GOT3 (cell line): ENCODE data around the gene PARN.
A peak's percentile ranks its signal among the peaks of the same experiment; 100 is the strongest.
"Not testable (repeated sequence)": the region's sequence is repeated elsewhere in the genome, so short reads cannot be mapped to it uniquely, and the experiment has no call there.

Experiments used
- DNase-seq: peaks from one replicate; lab custom pipeline; 2025; ENCODE audit warnings: mixed read lengths; lab: John Stamatoyannopoulos, UW

Gene PARN

GRCh38 chr16:14437426-14437825 lies 192.6 kb downstream of the PARN start:
- DNase-seq = no peak

- no peak for DNase-seq
Observed at GRCh38 chr16:14436401-14436955, 193.6 kb downstream of the PARN start.

- DNase-seq = no peak
Observed at GRCh38 chr16:14434860-14435259, 195.2 kb downstream of the PARN start.

- not testable (repeated sequence) for DNase-seq
Observed at GRCh38 chr16:14428971-14429637, 201.0 kb downstream of the PARN start.

GRCh38 chr16:14428043-14428442 lies 202.0 kb downstream of the PARN start:
- DNase-seq = no peak

- no peak for DNase-seq
Observed at GRCh38 chr16:14427371-14427948, 202.6 kb downstream of the PARN start.

- no peak for DNase-seq
Observed at GRCh38 chr16:14424595-14424994, 205.5 kb downstream of the PARN start.

- no peak for DNase-seq
Observed at GRCh38 chr16:14423344-14423743, 206.7 kb downstream of the PARN start.

GRCh38 chr16:14420721-14421488 lies 209.2 kb downstream of the PARN start:
- DNase-seq = no peak

GRCh38 chr16:14420243-14420642 lies 209.8 kb downstream of the PARN start:
- DNase-seq = not testable (repeated sequence)

- DNase-seq = no peak
Observed at GRCh38 chr16:14419817-14420216, 210.2 kb downstream of the PARN start.

- no peak for DNase-seq
Observed at GRCh38 chr16:14418795-14419225, 211.2 kb downstream of the PARN start.

GRCh38 chr16:14416184-14416583 lies 213.9 kb downstream of the PARN start:
- DNase-seq = no peak

GRCh38 chr16:14415291-14415690 lies 214.8 kb downstream of the PARN start:
- DNase-seq = no peak

GRCh38 chr16:14409563-14409962 lies 220.5 kb downstream of the PARN start:
- DNase-seq = peak; percentile 68

- DNase-seq = no peak
Observed at GRCh38 chr16:14407786-14408399, 222.2 kb downstream of the PARN start.

GRCh38 chr16:14405611-14406537 lies 224.2 kb downstream of the PARN start:
- no peak for DNase-seq

- DNase-seq = not testable (repeated sequence)
Observed at GRCh38 chr16:14403001-14403389, 227.1 kb downstream of the PARN start.

- not testable (repeated sequence) for DNase-seq
Observed at GRCh38 chr16:14402114-14403000, 227.7 kb downstream of the PARN start.

- not testable (repeated sequence) for DNase-seq
Observed at GRCh38 chr16:14401711-14402061, 228.4 kb downstream of the PARN start.
